AG04450 (cell line): Measurements from ENCODE around the gene BYSL. TPM values are rescaled to one million over a fixed set of nuclear protein-coding genes. Genes with fewer than 3 reads are reported as not detected.
A peak's percentile ranks its signal among the peaks of the same experiment; 100 is the strongest.

Experiments used
- CTCF ChIA-PET: fragments of 300-600, 350-600 bp; formaldehyde crosslinking; extraction: SDS; loops from one replicate; lab custom pipeline; 2022; ENCODE audit warnings: antibody characterized with exemption, inconsistent platforms; lab: Charles Lee
- POLR2A ChIA-PET: fragments of 350-600 bp; formaldehyde crosslinking; extraction: SDS; loops from one replicate; lab custom pipeline; 2021; ENCODE audit warnings: antibody characterized with exemption, inconsistent platforms; lab: Yijun Ruan, JAX
- DNase-seq: peaks from one replicate; pipeline ENCODE4 v3.0.0-alpha.2; 2011; ENCODE audit warnings: low read depth, low spot score
- H3K27ac ChIP-seq: one replicate; pipeline ENCODE4 v1.5.1; 2012; ENCODE audit warnings: low read depth, low read length, control low read depth
- H3K27me3 ChIP-seq: one replicate; pipeline ENCODE4 v1.6.0; 2012; ENCODE audit warnings: low read length; ENCODE audit not compliant: control insufficient read depth, insufficient read depth
- H3K4me3 ChIP-seq: 2 replicates; pipeline ENCODE4 v1.5.1; 2011; ENCODE audit warnings: mild to moderate bottlenecking, low read depth, low read length, control low read depth
- H3K9me3 ChIP-seq: 2 replicates; pipeline ENCODE4 v1.5.1; 2012; ENCODE audit warnings: low read length; ENCODE audit not compliant: control insufficient read depth, insufficient read depth
- polyA plus RNA-seq: library from polyadenylated mRNA; depleted of rRNA; stranded (reverse); fragments of >200 nt; gene quantifications from 2 replicates; pipeline ENCODE4 v1.2.3, GENCODE V29; 2011
- TF ChIP-seq, protein P1 (sequence below): IDR thresholded peaks from 2 replicates; pipeline ENCODE4 v1.5.1; 2011; ENCODE audit warnings: low read depth, low read length, control low read depth, inconsistent platforms

The BYSL gene
- polyA plus RNA-seq, 1 experiment, result 18.1 TPM

DNA sequence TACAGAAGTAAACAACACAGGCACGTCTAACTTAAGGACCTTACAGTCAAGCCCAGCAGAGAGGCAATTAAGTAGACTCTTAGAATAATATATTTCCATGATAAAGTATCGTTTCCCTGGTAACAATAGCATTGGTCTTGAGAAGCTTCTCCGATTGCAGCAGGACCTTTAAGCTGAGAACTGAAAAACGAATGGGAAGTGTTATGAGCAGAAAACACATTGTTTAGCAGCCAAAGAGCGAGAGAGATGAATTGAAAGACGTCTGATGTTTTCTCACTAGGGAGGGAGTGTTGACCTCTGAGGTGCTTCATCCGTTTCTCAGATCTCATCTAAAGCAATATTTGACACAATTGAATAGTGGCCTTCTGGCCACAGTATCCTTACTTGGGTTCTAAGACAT lies 855 bp downstream of the BYSL start:
- H3K27ac ChIP-seq, result no peak overlapping the region
- POLR2A ChIA-PET, result interaction anchor here (1.2 kb wide), 1 partner anchor 16 kb away, joined by 3 read pairs; no protein-coding TSS in a partner anchor
- DNase-seq, result no peak
- peak overlapping the region; percentile 74 for H3K4me3 ChIP-seq
- TF ChIP-seq, protein P1, sequence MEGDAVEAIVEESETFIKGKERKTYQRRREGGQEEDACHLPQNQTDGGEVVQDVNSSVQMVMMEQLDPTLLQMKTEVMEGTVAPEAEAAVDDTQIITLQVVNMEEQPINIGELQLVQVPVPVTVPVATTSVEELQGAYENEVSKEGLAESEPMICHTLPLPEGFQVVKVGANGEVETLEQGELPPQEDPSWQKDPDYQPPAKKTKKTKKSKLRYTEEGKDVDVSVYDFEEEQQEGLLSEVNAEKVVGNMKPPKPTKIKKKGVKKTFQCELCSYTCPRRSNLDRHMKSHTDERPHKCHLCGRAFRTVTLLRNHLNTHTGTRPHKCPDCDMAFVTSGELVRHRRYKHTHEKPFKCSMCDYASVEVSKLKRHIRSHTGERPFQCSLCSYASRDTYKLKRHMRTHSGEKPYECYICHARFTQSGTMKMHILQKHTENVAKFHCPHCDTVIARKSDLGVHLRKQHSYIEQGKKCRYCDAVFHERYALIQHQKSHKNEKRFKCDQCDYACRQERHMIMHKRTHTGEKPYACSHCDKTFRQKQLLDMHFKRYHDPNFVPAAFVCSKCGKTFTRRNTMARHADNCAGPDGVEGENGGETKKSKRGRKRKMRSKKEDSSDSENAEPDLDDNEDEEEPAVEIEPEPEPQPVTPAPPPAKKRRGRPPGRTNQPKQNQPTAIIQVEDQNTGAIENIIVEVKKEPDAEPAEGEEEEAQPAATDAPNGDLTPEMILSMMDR, result no peak
- CTCF ChIA-PET, result interaction anchor here (0.6 to 3.1 kb wide), 10 partner anchors 9 to 141 kb away, joined by 3 to 144 read pairs (median 16); partner anchors contain the start of gene TOMM6
- no peaks in the 10 kb centered on the region for H3K27me3 ChIP-seq
- no peaks in the 10 kb centered on the region for H3K9me3 ChIP-seq

- ChIA-PET CTCF (interaction anchor here (0.7 to 1.9 kb wide), 4 partner anchors 9 to 140 kb away, joined by 4 to 9 read pairs (median 4); partner anchors contain the start of gene TOMM6), POLR2A (interaction anchor here (0.7 to 1.4 kb wide), 2 partner anchors 9 to 12 kb away, joined by 3 to 4 read pairs; no protein-coding TSS in a partner anchor)
- Histone ChIP-seq H3K27ac (no peak overlapping the region), H3K9me3 (no peaks in the 10 kb centered on the region), H3K4me3 (no peak overlapping the region), H3K27me3 (no peaks in the 10 kb centered on the region)
- no peak for DNase-seq
- TF ChIP-seq, protein P1, result no peak
Measured at GRCh38 chr6:41927253-41927652, 6.0 kb downstream of the BYSL start.

DNA sequence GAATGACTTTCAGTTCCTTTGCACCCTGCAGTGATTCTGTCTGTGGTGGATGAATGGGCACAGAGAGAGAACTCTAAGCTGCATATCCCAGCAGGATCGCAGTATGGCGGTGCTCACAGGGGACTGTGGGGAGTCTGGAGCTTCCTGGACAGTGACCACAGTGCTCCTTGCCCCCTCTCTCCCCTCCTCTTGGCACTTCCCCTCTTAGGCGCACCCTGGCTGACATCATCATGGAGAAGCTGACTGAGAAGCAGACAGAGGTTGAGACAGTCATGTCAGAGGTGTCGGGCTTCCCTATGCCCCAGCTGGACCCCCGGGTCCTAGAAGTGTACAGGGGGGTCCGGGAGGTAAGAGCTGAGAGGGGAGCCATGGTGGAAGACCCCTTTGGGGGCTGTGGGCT lies 8.6 kb downstream of the BYSL start:
- POLR2A ChIA-PET, result interaction anchor here (0.6 kb wide), 1 partner anchor 35 kb away, joined by 3 read pairs; the partner anchor contains the start of gene USP49
- CTCF ChIA-PET, result interaction anchor here (0.6 to 12.9 kb wide), 3 partner anchors 8 to 122 kb away, joined by 4 to 144 read pairs (median 5); partner anchors contain the start of genes BYSL and MED20
- Histone ChIP-seq H3K9me3 (no peaks in the 10 kb centered on the region), H3K4me3 (no peak overlapping the region), H3K27ac (no peak overlapping the region), H3K27me3 (no peaks in the 10 kb centered on the region)
- TF ChIP-seq, protein P1, result no peak
- DNase-seq, result no peak

DNA sequence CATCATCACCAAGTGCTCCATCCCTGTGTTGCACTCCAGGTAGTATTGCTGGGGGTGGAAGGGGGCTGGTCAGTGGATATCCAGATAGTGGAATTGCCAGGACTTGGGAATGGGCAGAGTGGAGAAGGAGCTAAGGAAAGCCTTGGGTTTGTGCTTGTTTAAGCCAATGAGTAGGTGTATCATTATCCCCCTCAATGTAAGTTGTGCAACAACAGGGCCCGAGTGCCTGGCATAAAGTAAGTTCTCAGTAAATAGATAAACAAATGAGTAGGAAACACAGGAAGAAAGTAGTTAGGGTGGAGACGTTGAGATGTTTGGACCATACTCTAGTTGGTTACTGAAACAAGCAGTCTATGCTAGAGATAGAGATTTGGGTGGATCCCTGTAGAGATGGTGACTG lies 10.5 kb downstream of the BYSL start:
- H3K4me3 ChIP-seq, result no peak overlapping the region
- no peak overlapping the region for H3K27ac ChIP-seq
- H3K9me3 ChIP-seq, result no peaks in the 10 kb centered on the region
- ChIA-PET CTCF (interaction anchor here (12.8 to 12.9 kb wide), 2 partner anchors 10 to 111 kb away, joined by 144 to 145 read pairs; partner anchors contain the start of genes BYSL and MED20), POLR2A (no interaction called here)
- no peak for DNase-seq
- TF ChIP-seq, protein P1, result no peak
- no peaks in the 10 kb centered on the region for H3K27me3 ChIP-seq

DNA sequence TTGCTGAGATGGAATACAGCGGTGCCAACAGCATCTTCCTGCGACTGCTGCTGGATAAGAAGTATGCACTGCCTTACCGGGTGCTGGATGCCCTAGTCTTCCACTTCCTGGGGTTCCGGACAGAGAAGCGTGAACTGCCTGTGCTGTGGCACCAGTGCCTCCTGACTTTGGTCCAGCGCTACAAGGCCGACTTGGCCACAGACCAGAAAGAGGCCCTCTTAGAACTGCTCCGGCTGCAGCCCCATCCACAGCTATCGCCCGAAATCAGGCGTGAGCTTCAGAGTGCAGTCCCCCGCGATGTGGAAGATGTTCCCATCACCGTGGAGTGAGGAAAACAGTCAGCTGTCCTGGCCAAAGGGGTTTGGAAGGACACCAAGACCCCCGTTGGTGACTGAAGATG lies 11.1 kb downstream of the BYSL start:
- Histone ChIP-seq H3K9me3 (no peaks in the 10 kb centered on the region), H3K27me3 (no peaks in the 10 kb centered on the region), H3K27ac (no peak overlapping the region), H3K4me3 (no peak overlapping the region)
- TF ChIP-seq, protein P1, result no peak
- no peak for DNase-seq
- POLR2A ChIA-PET, result interaction anchor here (0.8 kb wide), 1 partner anchor 15 kb away, joined by 3 read pairs; no protein-coding TSS in a partner anchor
- CTCF ChIA-PET, result interaction anchor here (1.2 to 12.9 kb wide), 3 partner anchors 11 to 145 kb away, joined by 4 to 145 read pairs (median 144); partner anchors contain the start of genes BYSL, MED20 and TOMM6
